Chondrocyte (in vitro differentiated cells): Measurements from ENCODE around the gene SPEG. TPM values are rescaled to one million over a fixed set of nuclear protein-coding genes. Genes with fewer than 3 reads are reported as not detected.
A peak's percentile ranks its signal among the peaks of the same experiment; 100 is the strongest.

ENCODE experiments used
- DNase-seq: peaks from one replicate; pipeline ENCODE4 v3.0.0; 2021; ENCODE audit warnings: mixed read lengths, low spot score
- H3K27ac Mint-ChIP-seq: one replicate; pipeline ENCODE4 v1.8.0; 2021; ENCODE audit warnings: mild to moderate bottlenecking, moderate library complexity, mixed read lengths; ENCODE audit not compliant: unreplicated experiment
- H3K27me3 Mint-ChIP-seq: 2 replicates; pipeline ENCODE4 v1.8.0; 2021; ENCODE audit warnings: low read depth, mixed read lengths
- H3K36me3 Mint-ChIP-seq: 2 replicates; pipeline ENCODE4 v1.8.0; 2021; ENCODE audit warnings: low read depth, mixed read lengths
- H3K4me1 Mint-ChIP-seq: 2 replicates; pipeline ENCODE4 v1.8.0; 2021; ENCODE audit warnings: low read depth, mild to moderate bottlenecking, mixed read lengths
- H3K4me3 Mint-ChIP-seq: one replicate; pipeline ENCODE4 v1.8.0; 2021; ENCODE audit warnings: mild to moderate bottlenecking, moderate library complexity, mixed read lengths; ENCODE audit not compliant: unreplicated experiment
- H3K9me3 Mint-ChIP-seq: 2 replicates; pipeline ENCODE4 v1.8.0; 2021; ENCODE audit warnings: low read depth, mixed read lengths
- CTCF ChIP-seq: fragments of 200-600 bp; sonication (generic); IDR thresholded peaks from 2 replicates; pipeline ENCODE4 v1.5.0; 2021; ENCODE audit warnings: antibody characterized with exemption, mild to moderate bottlenecking, moderate library complexity
- total RNA-seq: library from RNA; stranded (reverse); gene quantifications from 3 replicates; pipeline ENCODE4 v1.2.1, GENCODE V29; 2021

SPEG gene
- total RNA-seq, 1 donor from 2014 or later = 94.9 TPM

DNA sequence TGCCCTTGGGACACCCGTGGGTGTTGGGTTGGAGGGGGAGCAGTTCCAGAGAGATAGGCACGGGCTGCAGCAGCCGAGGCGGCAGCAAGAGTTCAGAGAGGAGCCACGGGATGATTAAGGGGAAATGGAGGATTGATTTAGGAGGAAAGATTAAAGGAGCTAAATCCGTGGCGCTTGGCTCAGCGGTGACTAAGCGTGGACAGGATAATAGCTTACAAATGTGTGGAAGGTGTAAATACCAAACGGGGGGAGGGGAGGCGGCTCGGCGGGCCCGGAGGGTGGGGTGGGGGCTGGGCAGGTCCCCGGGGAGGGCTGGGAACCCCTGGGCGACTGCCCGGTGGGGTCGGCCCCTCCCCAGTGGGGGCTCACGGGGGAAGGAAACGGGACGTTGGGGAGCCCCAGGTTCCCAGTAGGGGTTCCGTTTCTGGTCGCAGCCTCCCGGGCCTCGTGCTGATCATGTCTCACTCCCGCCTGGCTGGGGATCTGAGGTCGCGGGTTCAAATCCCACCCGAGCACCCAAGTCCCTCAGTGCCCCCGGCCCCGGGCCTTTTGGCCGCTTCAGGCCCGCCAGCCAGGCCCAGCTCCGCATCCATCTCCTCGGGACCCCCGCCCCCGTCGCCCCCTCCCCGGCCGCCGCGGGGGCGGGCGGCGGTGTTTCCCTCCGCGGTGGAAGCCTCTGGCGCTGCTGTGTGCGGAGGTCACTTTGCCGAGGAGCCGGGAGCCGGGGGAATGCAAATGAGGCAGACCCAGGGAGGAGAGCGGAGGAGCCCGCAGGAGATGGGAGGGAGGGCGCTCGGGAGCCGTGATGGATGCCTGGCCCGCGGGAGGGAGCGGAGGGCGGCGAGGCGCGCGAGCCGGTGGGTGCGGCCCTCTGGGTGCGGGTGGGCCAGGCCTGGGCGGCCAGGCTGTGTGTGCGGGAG, 87.7 kb downstream of the SPEG start:
- H3K4me1 Mint-ChIP-seq = peaks cover 22% of the 10 kb centered on the region
- peak overlapping the region; percentile 63 for H3K27ac Mint-ChIP-seq
- H3K4me3 Mint-ChIP-seq = peak overlapping the region; percentile 52
- H3K27me3 Mint-ChIP-seq = peaks cover 21% of the 10 kb centered on the region
- no peak for TF ChIP-seq CTCF
- no peaks in the 10 kb centered on the region for H3K9me3 Mint-ChIP-seq
- DNase-seq = no peak
- H3K36me3 Mint-ChIP-seq = no peaks in the 10 kb centered on the region

GRCh38 chr2:219523031-219523671, 88.5 kb downstream of the SPEG start:
- TF ChIP-seq CTCF = peak; percentile 0
- Mint-ChIP-seq H3K36me3 (no peaks in the 10 kb centered on the region), H3K27ac (no peak overlapping the region), H3K4me1 (peaks cover 15% of the 10 kb centered on the region), H3K27me3 (peaks cover 21% of the 10 kb centered on the region), H3K9me3 (no peaks in the 10 kb centered on the region), H3K4me3 (no peak overlapping the region)
- DNase-seq = no peak

DNA sequence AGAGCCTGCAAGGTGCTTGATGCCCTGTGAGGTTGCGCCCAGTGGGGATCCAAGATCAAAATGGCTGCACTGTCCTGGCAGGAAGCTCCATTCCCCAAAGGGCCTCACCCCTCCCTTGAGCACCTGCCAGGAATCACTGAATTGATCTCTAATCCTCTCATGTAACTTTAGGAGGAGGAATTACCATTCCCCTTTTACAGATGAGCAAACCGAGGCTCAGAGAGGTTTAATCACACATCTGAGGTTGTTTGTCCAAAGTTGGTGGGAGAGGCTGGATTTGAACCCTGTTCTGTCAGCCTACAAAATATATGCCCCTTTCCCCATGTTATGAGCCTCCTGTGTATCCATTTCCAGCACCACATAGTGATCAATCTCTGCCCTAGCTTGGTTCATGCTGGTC, 90.2 kb downstream of the SPEG start:
- H3K27me3 Mint-ChIP-seq = peaks cover 31% of the 10 kb centered on the region
- peaks cover 15% of the 10 kb centered on the region for H3K4me1 Mint-ChIP-seq
- H3K36me3 Mint-ChIP-seq = no peaks in the 10 kb centered on the region

GRCh38 chr2:219525533-219526232, 91.0 kb downstream of the SPEG start:
- no peak for TF ChIP-seq CTCF
- no peaks in the 10 kb centered on the region for H3K9me3 Mint-ChIP-seq
- no peaks in the 10 kb centered on the region for H3K36me3 Mint-ChIP-seq
- H3K4me3 Mint-ChIP-seq = no peak overlapping the region
- H3K27ac Mint-ChIP-seq = no peak overlapping the region
- peaks cover 15% of the 10 kb centered on the region for H3K4me1 Mint-ChIP-seq
- peaks cover 35% of the 10 kb centered on the region for H3K27me3 Mint-ChIP-seq
- DNase-seq = no peak

More for the DNA sequence above, 90.2 kb downstream of the SPEG start:
- Mint-ChIP-seq H3K9me3 (no peaks in the 10 kb centered on the region), H3K27ac (no peak overlapping the region), H3K4me3 (no peak overlapping the region)
- TF ChIP-seq CTCF = no peak
- DNase-seq = no peak
